HG03575 (cell line): ENCODE results near the gene SYTL1.
"Not testable (repeated sequence)": the region's sequence is repeated elsewhere in the genome, so short reads cannot be mapped to it uniquely, and the experiment has no call there.

Experiments
- ATAC-seq: cut with Tn5 transposase; IDR thresholded peaks from one replicate; pipeline ENCODE4 v1.9.1; 2021; ENCODE audit not compliant: unreplicated experiment, insufficient number of reproducible peaks, low FRiP score; ENCODE audit errors: extremely low read depth

The SYTL1 gene

GRCh38 chr1:27379564-27380122 is 37.8 kb downstream of the SYTL1 start:
- no peak for ATAC-seq

- ATAC-seq: no peak
These were observed 38.4 kb downstream of the SYTL1 start for GRCh38 chr1:27380224-27380623.

- ATAC-seq: no peak
These were observed 39.2 kb downstream of the SYTL1 start for GRCh38 chr1:27380766-27381733.

GRCh38 chr1:27381969-27382762 is 40.3 kb downstream of the SYTL1 start:
- ATAC-seq: no peak

GRCh38 chr1:27383039-27383605 is 41.3 kb downstream of the SYTL1 start, which contains the start of gene CD164L2:
CD164L2 (minus strand) TSS chr1:27383333; CDS start chr1:27383239, 94 bp downstream.
- no peak for ATAC-seq

GRCh38 chr1:27383661-27384060 is 41.8 kb downstream of the SYTL1 start:
- ATAC-seq: no peak

GRCh38 chr1:27384797-27385196 is 43.0 kb downstream of the SYTL1 start:
- ATAC-seq: not testable (repeated sequence)

- ATAC-seq: no peak
These were observed 46.6 kb downstream of the SYTL1 start for GRCh38 chr1:27388337-27389005.

GRCh38 chr1:27391511-27392095 is 49.8 kb downstream of the SYTL1 start:
- no peak for ATAC-seq

- ATAC-seq: no peak
These were observed 50.4 kb downstream of the SYTL1 start, which contains the start of gene GPR3 for GRCh38 chr1:27392096-27392777. GPR3 (plus strand) TSS chr1:27392622; CDS start chr1:27393799, 1,177 bp downstream.

- ATAC-seq: no peak
These were observed 51.2 kb downstream of the SYTL1 start for GRCh38 chr1:27392778-27393635.

- no peak for ATAC-seq
These were observed 51.9 kb downstream of the SYTL1 start for GRCh38 chr1:27393641-27394281.

GRCh38 chr1:27394282-27394658 is 52.4 kb downstream of the SYTL1 start:
- no peak for ATAC-seq

GRCh38 chr1:27394925-27395324 is 53.1 kb downstream of the SYTL1 start:
- no peak for ATAC-seq

- no peak for ATAC-seq
These were observed 53.8 kb downstream of the SYTL1 start for GRCh38 chr1:27395441-27396195.

GRCh38 chr1:27397110-27397509 is 55.3 kb downstream of the SYTL1 start:
- ATAC-seq: no peak
